ENCODE results near the gene FLT1. TPM values are rescaled to one million over a fixed set of nuclear protein-coding genes. Genes with fewer than 3 reads are reported as not detected.

Gene FLT1
- total RNA-seq, 1 experiment from 2014 or later: not detected

DNA sequence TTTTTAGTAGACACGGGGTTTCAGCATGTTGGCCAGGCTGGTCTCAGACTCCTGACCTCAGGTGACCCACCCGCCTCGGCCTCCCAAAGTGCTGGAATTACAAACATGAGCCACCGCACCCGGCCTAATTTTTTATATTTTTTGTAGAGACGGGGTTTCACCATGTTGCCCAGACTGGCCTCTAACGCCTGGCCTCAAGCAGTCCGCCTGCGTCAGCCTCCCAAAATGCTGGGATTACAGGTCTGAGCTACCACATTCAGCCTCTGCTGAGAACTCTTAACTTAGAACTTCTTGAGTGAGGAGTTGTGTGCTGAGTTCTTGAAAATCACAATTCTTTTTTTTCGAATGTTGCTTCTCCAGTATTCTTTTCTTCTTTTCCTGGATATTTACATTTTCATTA lies 244.4 kb downstream of the FLT1 start:
- DNase-seq (ENCODE audit: low spot score): no peak

Other genes with a start within 250 kb of the FLT1 start
- 119 and 124 TPM in 2 replicates for gene POMP, start 164.0 kb upstream of the FLT1 start, total RNA-seq (2014; rRNA removed; shearing (Covaris generic))
- 3.3 and 3.4 TPM in 2 replicates for gene SLC46A3, start 223.8 kb upstream of the FLT1 start, total RNA-seq (2014; rRNA removed; shearing (Covaris generic))